PC-3 (cell line): ENCODE measurements around the gene PIP5K1C. TPM values are rescaled to one million over a fixed set of nuclear protein-coding genes. Genes with fewer than 3 reads are reported as not detected.
"Not testable (repeated sequence)": the region's sequence is repeated elsewhere in the genome, so short reads cannot be mapped to it uniquely, and the experiment has no call there.

Experiments used
- ATAC-seq: fragments of 200-7000 bp; cut with Tn5 transposase; 2 replicates; pipeline ENCODE4 v1.9.1; 2020; ENCODE audit warnings: mild to moderate bottlenecking, moderate library complexity
- BruUV-seq: library from RNA; stranded (reverse); fragments of 400-500 nt; replicated peaks from 2 replicates; lab custom pipeline; 2021; lab: Mats Ljungman, UMichigan
- CTCF ChIA-PET: fragments of 300-600 bp; sonication (Branson Sonifier 250); formaldehyde crosslinking; loops from one replicate; lab custom pipeline; 2022; ENCODE audit warnings: antibody characterized with exemption; lab: Charles Lee
- POLR2A ChIA-PET: fragments of 300-600 bp; sonication (Branson Sonifier 250); formaldehyde crosslinking; loops from one replicate; lab custom pipeline; 2022; ENCODE audit warnings: antibody characterized with exemption; ENCODE audit not compliant: unreplicated experiment; lab: Charles Lee
- DNase-seq: peaks from one replicate; pipeline ENCODE4 v3.0.0-alpha.2; 2015
- H2AFZ ChIP-seq: fragments of 300-600 bp; sonication (generic); 2 replicates; pipeline ENCODE4 v1.6.0; 2016; ENCODE audit warnings: antibody characterized with exemption, low read length
- H3F3A ChIP-seq: fragments of 300-600 bp; sonication (generic); one replicate; pipeline ENCODE4 v1.6.0; 2017; ENCODE audit warnings: antibody characterized with exemption, low read length, control low read depth, mild to moderate bottlenecking; ENCODE audit not compliant: unreplicated experiment
- H3K27ac ChIP-seq: fragments of 300-600 bp; sonication (generic); 2 replicates; pipeline ENCODE4 v1.5.1; 2016; ENCODE audit warnings: mild to moderate bottlenecking, low read length
- H3K27me3 ChIP-seq: fragments of 300-600 bp; sonication (generic); 2 replicates; pipeline ENCODE4 v1.6.1; 2016; ENCODE audit warnings: low read length, mixed read lengths
- H3K36me3 ChIP-seq: fragments of 300-600 bp; sonication (generic); 2 replicates; pipeline ENCODE4 v1.6.1; 2016; ENCODE audit warnings: low read depth, mixed run types, low read length, mixed read lengths
- H3K4me1 ChIP-seq: fragments of 300-600 bp; sonication (generic); 2 replicates; pipeline ENCODE4 v1.5.1; 2016; ENCODE audit warnings: low read length; ENCODE audit not compliant: insufficient read depth
- H3K4me2 ChIP-seq: fragments of 300-600 bp; sonication (generic); 2 replicates; pipeline ENCODE4 v1.6.0; 2016; ENCODE audit warnings: low read length
- H3K4me3 ChIP-seq: fragments of 300-600 bp; sonication (generic); 2 replicates; pipeline ENCODE4 v1.5.1; 2016; ENCODE audit warnings: mild to moderate bottlenecking, low read length, mixed read lengths
- H3K79me2 ChIP-seq: fragments of 300-600 bp; sonication (generic); 2 replicates; pipeline ENCODE4 v1.6.1; 2017; ENCODE audit warnings: low read length, mixed read lengths
- H3K9ac ChIP-seq: fragments of 300-600 bp; sonication (generic); 2 replicates; pipeline ENCODE4 v1.6.0; 2016; ENCODE audit warnings: mild to moderate bottlenecking, low read length
- H3K9me2 ChIP-seq: fragments of 300-600 bp; sonication (generic); replicated peaks from 2 replicates; pipeline ENCODE4 v1.6.1; 2016; ENCODE audit warnings: mixed run types, low read length, mixed read lengths
- H3K9me3 ChIP-seq: fragments of 300-600 bp; sonication (generic); 2 replicates; pipeline ENCODE4 v1.6.1; 2016; ENCODE audit warnings: low read length, mixed read lengths
- H4K20me1 ChIP-seq: fragments of 300-600 bp; sonication (generic); 2 replicates; pipeline ENCODE4 v1.6.1; 2016; ENCODE audit warnings: low read length, mixed read lengths
- EZH2 ChIP-seq: fragments of 300-600 bp; sonication (generic); IDR thresholded peaks from one replicate; pipeline ENCODE4 v1.6.1; 2017; ENCODE audit warnings: antibody characterized with exemption, mild to moderate bottlenecking, low read length; ENCODE audit not compliant: unreplicated experiment
- EZH2phosphoT487 ChIP-seq: fragments of 300-600 bp; sonication (generic); IDR thresholded peaks from 2 replicates; pipeline ENCODE4 v1.6.1; 2018; ENCODE audit warnings: mild to moderate bottlenecking, antibody characterized with exemption, low read length, borderline replicate concordance
- intact Hi-C: fragments of 100-400 bp; cut with micrococcal nuclease; formaldehyde crosslinking; loops from 2 replicates; pipeline ENCODE4 v1.9.0; 2023
- total RNA-seq: library from RNA; depleted of rRNA; stranded (reverse); fragments of >200 nt; gene quantifications from 2 replicates; pipeline ENCODE4 v1.2.3, GENCODE V29; 2014
- TF ChIP-seq, protein P1 (sequence below): fragments of 300-600 bp; sonication (generic); conservative IDR thresholded peaks from 2 replicates; pipeline ENCODE4 v1.5.1; 2017; ENCODE audit warnings: antibody characterized with exemption, low read depth, mild to moderate bottlenecking, low read length

Gene PIP5K1C
- total RNA-seq, 1 experiment from 2014 or later = 16.1 TPM

DNA sequence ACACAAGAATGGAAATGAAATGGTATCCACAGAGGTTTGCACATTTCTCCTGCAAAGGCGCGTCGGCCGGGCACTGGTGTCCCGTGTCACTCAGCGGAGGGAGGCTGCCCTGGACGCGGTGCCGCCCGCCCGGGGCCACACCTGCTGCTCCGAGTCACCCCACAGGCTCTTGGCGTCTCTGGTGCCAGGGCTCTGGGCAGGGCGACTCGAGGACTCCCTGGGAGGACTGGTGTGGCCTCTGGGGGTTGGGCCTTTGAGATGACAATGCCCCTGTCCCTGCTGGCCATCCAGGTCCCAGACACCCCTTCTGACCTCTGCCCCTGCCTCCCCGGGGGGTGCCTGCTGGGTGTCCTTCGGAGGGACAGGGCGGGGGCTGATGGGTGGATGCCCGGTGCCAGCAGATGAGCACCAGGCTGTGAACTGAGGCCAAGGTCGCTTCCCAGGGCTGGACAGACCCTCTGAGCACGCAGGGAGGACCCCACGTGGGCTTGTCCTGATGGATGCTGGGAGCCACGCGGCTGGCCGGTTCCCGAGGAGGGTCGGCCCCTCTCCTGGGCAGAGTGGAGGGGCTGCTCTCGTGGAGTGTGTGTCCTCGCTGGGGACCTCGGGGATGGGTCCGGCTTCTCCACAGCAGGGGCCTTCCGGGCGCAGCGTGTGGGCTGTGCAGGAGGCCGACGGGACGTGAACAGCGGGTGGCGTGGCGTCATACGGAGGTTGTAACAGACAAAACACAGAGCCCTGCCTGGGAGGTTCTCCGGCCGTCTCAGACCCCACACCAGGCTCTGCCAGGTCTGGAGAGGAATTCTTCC lies 69.0 kb downstream of the PIP5K1C start:
- ATAC-seq (no peak), DNase-seq (no peak)
- H2AFZ ChIP-seq = no peak overlapping the region
- H3K36me3 ChIP-seq = no peaks in the 10 kb centered on the region
- H3K27ac ChIP-seq = no peak overlapping the region
- no peaks in the 10 kb centered on the region for H4K20me1 ChIP-seq
- no peaks in the 10 kb centered on the region for H3K9me3 ChIP-seq
- H3K27me3 ChIP-seq = no peaks in the 10 kb centered on the region
- BruUV-seq = no TSS peak
- H3K4me1 ChIP-seq = no peaks in the 10 kb centered on the region
- TF ChIP-seq EZH2phosphoT487 (no peak), EZH2 (no peak)
- TF ChIP-seq, protein P1, sequence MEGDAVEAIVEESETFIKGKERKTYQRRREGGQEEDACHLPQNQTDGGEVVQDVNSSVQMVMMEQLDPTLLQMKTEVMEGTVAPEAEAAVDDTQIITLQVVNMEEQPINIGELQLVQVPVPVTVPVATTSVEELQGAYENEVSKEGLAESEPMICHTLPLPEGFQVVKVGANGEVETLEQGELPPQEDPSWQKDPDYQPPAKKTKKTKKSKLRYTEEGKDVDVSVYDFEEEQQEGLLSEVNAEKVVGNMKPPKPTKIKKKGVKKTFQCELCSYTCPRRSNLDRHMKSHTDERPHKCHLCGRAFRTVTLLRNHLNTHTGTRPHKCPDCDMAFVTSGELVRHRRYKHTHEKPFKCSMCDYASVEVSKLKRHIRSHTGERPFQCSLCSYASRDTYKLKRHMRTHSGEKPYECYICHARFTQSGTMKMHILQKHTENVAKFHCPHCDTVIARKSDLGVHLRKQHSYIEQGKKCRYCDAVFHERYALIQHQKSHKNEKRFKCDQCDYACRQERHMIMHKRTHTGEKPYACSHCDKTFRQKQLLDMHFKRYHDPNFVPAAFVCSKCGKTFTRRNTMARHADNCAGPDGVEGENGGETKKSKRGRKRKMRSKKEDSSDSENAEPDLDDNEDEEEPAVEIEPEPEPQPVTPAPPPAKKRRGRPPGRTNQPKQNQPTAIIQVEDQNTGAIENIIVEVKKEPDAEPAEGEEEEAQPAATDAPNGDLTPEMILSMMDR = no peak
- ChIA-PET POLR2A (no interaction called here), CTCF (no interaction called here)
- peaks cover 2% of the 10 kb centered on the region for H3K79me2 ChIP-seq
- no peak overlapping the region for H3K4me2 ChIP-seq
- H3K9ac ChIP-seq = no peak overlapping the region
- no peaks in the 10 kb centered on the region for H3F3A ChIP-seq
- intact Hi-C loops = no loop called here
- H3K4me3 ChIP-seq = no peak overlapping the region
- H3K9me2 ChIP-seq = no peaks in the 10 kb centered on the region

- BruUV-seq, intact Hi-C loops, H3K4me1 ChIP-seq, H3K9me2 ChIP-seq, ATAC-seq, H3K9me3 ChIP-seq, H2AFZ ChIP-seq, H3K27ac ChIP-seq, H3K36me3 ChIP-seq, H3K9ac ChIP-seq, H3K4me2 ChIP-seq, H3F3A ChIP-seq, DNase-seq, H3K4me3 ChIP-seq, CTCF ChIA-PET, H4K20me1 ChIP-seq, H3K27me3 ChIP-seq: not testable (repeated sequence)
- H3K79me2 ChIP-seq = peaks cover 27% of the 10 kb centered on the region
- POLR2A ChIA-PET = interaction anchor here (0.6 kb wide), 1 partner anchor 28 kb away, joined by 4 read pairs; no protein-coding TSS in a partner anchor
Observed at GRCh38 chr19:3628766-3629165, 71.5 kb downstream of the PIP5K1C start.

DNA sequence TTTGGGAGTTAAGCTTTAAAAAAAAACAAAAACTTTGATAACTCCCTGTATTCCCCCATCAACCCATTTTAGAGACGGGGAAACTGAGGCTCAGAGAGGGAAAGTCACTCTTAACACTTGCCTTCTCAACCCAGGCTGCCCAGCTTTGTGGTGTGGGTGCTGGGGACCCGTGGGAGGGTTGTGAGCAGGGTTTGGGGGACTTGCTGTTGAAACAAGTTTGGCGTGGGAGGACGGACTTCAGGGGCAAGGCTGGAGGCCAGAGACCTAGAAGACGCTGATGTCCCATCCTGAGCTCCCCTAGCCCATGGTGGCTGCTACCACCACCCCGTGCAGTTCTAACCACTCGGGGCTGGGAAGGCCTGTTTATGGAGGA lies 72.9 kb downstream of the PIP5K1C start:
- no peaks in the 10 kb centered on the region for H3K9me3 ChIP-seq
- H4K20me1 ChIP-seq = no peaks in the 10 kb centered on the region
- H3K79me2 ChIP-seq = peaks cover 27% of the 10 kb centered on the region
- DNase-seq (no peak), ATAC-seq (no peak)
- no peaks in the 10 kb centered on the region for H3K27me3 ChIP-seq
- no peak overlapping the region for H3K9ac ChIP-seq
- intact Hi-C loops = no loop called here
- peak overlapping the region; percentile 56 for H2AFZ ChIP-seq
- TSS peak; percentile 89 for BruUV-seq
- H3K36me3 ChIP-seq = no peaks in the 10 kb centered on the region
- H3F3A ChIP-seq = no peaks in the 10 kb centered on the region
- H3K4me2 ChIP-seq = peak overlapping the region; percentile 96
- no peak overlapping the region; the same call in 1 of the 2 replicates for H3K4me3 ChIP-seq
- ChIA-PET CTCF (no interaction called here), POLR2A (interaction anchor here (0.5 kb wide), 2 partner anchors 31 to 206 kb away, joined by 3 read pairs; no protein-coding TSS in a partner anchor)
- TF ChIP-seq, protein P1 = no peak
- TF ChIP-seq EZH2 (no peak), EZH2phosphoT487 (no peak)
- no peaks in the 10 kb centered on the region for H3K9me2 ChIP-seq
- H3K4me1 ChIP-seq = peaks cover 5% of the 10 kb centered on the region; the same call in 1 of the 2 replicates
- H3K27ac ChIP-seq = no peak overlapping the region
